Smooth muscle cell (in vitro differentiated cells): ENCODE measurements around the gene POLR1E. TPM values are rescaled to one million over a fixed set of nuclear protein-coding genes. Genes with fewer than 3 reads are reported as not detected.

ENCODE experiments used
- DNase-seq: peaks from one replicate; lab custom pipeline; 2025; ENCODE audit not compliant: unreplicated experiment; lab: John Stamatoyannopoulos, UW
- H2AFZ ChIP-seq: fragments of 200-600 bp; sonication (generic); 2 replicates; pipeline ENCODE4 v1.6.0; 2016; ENCODE audit warnings: antibody characterized with exemption, low read depth, mild to moderate bottlenecking
- H3F3A ChIP-seq: fragments of 200-600 bp; sonication (generic); 2 replicates; pipeline ENCODE4 v1.6.0; 2017; ENCODE audit warnings: antibody characterized with exemption, low read depth
- H3K27ac ChIP-seq: fragments of 200-600 bp; sonication (generic); 2 replicates; pipeline ENCODE4 v1.5.1; 2016; ENCODE audit warnings: low read depth, mild to moderate bottlenecking
- H3K27me3 ChIP-seq: fragments of 200-600 bp; sonication (generic); 2 replicates; pipeline ENCODE4 v1.6.1; 2016; ENCODE audit warnings: low read depth, mild to moderate bottlenecking
- H3K36me3 ChIP-seq: fragments of 200-600 bp; sonication (generic); 2 replicates; pipeline ENCODE4 v1.5.1; 2016; ENCODE audit warnings: low read depth
- H3K4me1 ChIP-seq: fragments of 200-600 bp; sonication (generic); 2 replicates; pipeline ENCODE4 v1.5.1; 2016; ENCODE audit warnings: low read depth
- H3K4me2 ChIP-seq: fragments of 200-600 bp; sonication (generic); 2 replicates; pipeline ENCODE4 v1.6.0; 2016; ENCODE audit warnings: mild to moderate bottlenecking
- H3K4me3 ChIP-seq: fragments of 200-600 bp; sonication (generic); 2 replicates; pipeline ENCODE4 v1.5.1; 2016; ENCODE audit warnings: mild to moderate bottlenecking
- H3K79me2 ChIP-seq: fragments of 200-600 bp; sonication (generic); 2 replicates; pipeline ENCODE4 v1.6.0; 2016; ENCODE audit warnings: low read depth, mild to moderate bottlenecking
- H3K9ac ChIP-seq: fragments of 200-600 bp; sonication (generic); 2 replicates; pipeline ENCODE4 v1.6.0; 2016; ENCODE audit warnings: low read depth
- H3K9me3 ChIP-seq: fragments of 200-600 bp; sonication (generic); replicated peaks from 2 replicates; pipeline ENCODE4 v1.5.1; 2016; ENCODE audit warnings: low read depth
- H4K20me1 ChIP-seq: fragments of 200-600 bp; sonication (generic); 2 replicates; pipeline ENCODE4 v1.6.0; 2016; ENCODE audit warnings: low read depth
- WGBS: methylation state at CpG from one replicate; pipeline ENCODE4 v1.1.7; 2016; ENCODE audit warnings: low lambda C conversion rate; 5-methylcytosine and 5-hydroxymethylcytosine counted together
- polyA plus RNA-seq: library from polyadenylated mRNA; unstranded; fragments of >200 nt; fragmentation: Nextera tagmentation; extraction: Ambion mirVana; gene quantifications from 2 replicates; pipeline ENCODE4 v1.2.1, GENCODE V29; 2016
- total RNA-seq: library from RNA; depleted of rRNA; stranded (reverse); fragments of >200 nt; gene quantifications from 2 replicates; pipeline ENCODE4 v1.2.3, GENCODE V29; 2014
- TF ChIP-seq, protein P1 (sequence below): fragments of 200-600 bp; sonication (generic); IDR thresholded peaks from 2 replicates; pipeline ENCODE4 v1.5.1; 2017; ENCODE audit warnings: borderline replicate concordance, mild to moderate bottlenecking, antibody characterized with exemption; ENCODE audit not compliant: insufficient read depth, poor library complexity, severe bottlenecking

The POLR1E gene
- total and polyA plus RNA-seq, 2 experiments from 2014 or later = 10.9 to 12.6 TPM

DNA sequence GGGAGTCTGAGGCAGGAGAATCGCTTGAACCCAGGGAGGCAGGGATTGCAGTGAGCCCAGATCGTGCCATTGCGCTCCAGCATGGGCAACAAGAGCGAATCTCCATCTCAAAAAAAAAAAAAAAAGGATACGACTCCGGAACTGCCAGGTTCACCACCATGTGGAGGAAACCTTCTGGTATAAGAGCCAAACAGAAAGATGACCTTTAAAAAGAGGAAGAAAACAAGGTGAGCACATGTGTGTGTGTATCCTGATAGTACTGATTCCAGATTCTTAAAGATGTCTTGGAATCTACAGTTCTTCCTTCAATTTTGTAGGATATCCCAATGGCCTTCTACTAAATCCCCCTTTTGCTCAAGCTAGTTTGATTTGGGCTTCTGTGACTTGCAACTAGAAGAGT lies 56.7 kb downstream of the POLR1E start:
- Histone ChIP-seq H4K20me1 (no peaks in the 10 kb centered on the region), H3K36me3 (no peaks in the 10 kb centered on the region), H3F3A (no peaks in the 10 kb centered on the region), H3K4me1 (no peaks in the 10 kb centered on the region), H2AFZ (no peak overlapping the region), H3K27me3 (no peaks in the 10 kb centered on the region), H3K9ac (no peak overlapping the region), H3K27ac (no peak overlapping the region), H3K79me2 (peaks cover 4% of the 10 kb centered on the region), H3K4me3 (no peak overlapping the region), H3K9me3 (no peaks in the 10 kb centered on the region), H3K4me2 (no peak overlapping the region)
- DNase-seq = no peak
- WGBS = 99% methylated on average over 6 of the region's 6 CpGs
- TF ChIP-seq, protein P1, sequence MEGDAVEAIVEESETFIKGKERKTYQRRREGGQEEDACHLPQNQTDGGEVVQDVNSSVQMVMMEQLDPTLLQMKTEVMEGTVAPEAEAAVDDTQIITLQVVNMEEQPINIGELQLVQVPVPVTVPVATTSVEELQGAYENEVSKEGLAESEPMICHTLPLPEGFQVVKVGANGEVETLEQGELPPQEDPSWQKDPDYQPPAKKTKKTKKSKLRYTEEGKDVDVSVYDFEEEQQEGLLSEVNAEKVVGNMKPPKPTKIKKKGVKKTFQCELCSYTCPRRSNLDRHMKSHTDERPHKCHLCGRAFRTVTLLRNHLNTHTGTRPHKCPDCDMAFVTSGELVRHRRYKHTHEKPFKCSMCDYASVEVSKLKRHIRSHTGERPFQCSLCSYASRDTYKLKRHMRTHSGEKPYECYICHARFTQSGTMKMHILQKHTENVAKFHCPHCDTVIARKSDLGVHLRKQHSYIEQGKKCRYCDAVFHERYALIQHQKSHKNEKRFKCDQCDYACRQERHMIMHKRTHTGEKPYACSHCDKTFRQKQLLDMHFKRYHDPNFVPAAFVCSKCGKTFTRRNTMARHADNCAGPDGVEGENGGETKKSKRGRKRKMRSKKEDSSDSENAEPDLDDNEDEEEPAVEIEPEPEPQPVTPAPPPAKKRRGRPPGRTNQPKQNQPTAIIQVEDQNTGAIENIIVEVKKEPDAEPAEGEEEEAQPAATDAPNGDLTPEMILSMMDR = no peak

DNA sequence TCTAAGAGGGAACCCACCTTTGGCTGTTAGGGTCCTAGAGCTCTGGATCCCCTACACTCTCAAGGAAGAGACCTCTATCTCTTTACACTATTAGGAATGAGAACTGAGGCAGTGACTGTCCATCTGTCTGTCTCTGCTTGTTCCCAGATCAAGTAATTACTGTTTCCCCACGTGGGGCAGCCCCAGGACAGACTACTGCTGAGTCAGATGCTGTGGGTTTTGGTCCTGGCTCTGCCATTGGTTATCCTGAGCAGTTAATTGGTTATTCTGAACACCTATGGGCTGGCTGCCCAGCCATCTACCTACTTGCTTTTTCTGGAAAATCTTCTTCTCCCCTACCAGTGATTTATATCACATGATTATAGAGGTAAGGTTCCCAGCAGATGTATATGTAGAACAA lies 57.1 kb downstream of the POLR1E start:
- Histone ChIP-seq H3K4me3 (no peak overlapping the region), H3F3A (no peaks in the 10 kb centered on the region), H3K4me2 (no peak overlapping the region), H3K79me2 (peaks cover 4% of the 10 kb centered on the region), H4K20me1 (no peaks in the 10 kb centered on the region), H3K9me3 (no peaks in the 10 kb centered on the region), H3K4me1 (no peaks in the 10 kb centered on the region), H3K27ac (no peak overlapping the region), H3K36me3 (no peaks in the 10 kb centered on the region), H3K9ac (no peak overlapping the region), H3K27me3 (no peaks in the 10 kb centered on the region), H2AFZ (no peak overlapping the region)
- TF ChIP-seq, protein P1 = no peak
- WGBS = 44% methylated on average over 1 of the region's 1 CpG
- DNase-seq = no peak

DNA sequence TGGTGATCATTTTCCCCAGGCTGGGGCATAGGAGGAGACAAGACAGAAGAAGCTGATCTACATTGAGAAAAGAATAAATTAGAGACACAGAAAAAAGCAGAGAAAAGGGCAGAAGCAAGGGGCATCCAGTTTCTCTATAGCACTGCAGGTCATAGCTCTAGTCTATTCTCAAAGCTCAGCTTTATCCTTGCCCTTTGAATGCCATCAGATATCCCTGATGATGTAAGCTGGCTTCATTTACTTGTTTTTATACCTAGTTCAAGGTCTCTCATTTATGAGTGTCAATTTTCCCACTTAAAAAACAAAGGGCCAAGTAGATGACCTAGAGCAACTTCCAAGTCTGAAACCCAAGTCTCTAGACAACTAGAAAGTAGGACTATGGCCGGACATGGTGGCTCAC lies 57.7 kb downstream of the POLR1E start:
- no peak for DNase-seq
- WGBS = 97% methylated on average over 1 of the region's 1 CpG
- no peaks in the 10 kb centered on the region for H3K4me1 ChIP-seq

DNA sequence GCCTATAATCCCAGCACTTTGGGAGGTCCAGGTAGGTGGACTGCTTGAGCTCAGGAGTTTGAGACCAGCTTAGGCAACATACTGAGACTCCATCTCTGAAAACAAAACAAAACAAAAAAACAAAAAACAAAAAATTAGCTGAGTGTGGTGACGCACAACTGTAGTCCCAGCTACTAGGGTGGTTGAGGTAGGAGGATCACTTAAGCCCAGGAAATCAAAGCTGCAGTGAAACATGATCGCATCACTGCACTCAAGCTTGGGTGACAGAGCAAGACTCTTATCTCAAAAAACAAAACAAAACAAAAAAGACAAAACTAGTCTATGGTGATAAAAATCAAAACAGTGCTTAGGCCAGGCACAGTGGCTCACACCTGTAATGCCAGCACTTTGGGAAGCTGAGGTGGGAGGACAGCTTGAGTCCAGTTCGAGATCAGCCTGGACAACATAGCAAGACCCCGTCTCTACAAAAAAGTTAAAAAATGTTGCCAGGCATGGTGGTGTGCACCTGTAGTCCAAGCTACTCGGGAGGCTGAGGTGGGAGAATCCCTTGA lies 61.7 kb downstream of the POLR1E start:
- TF ChIP-seq, protein P1 = no peak
- Histone ChIP-seq H3K4me2 (no peak overlapping the region), H3K27ac (no peak overlapping the region), H3K4me1 (no peaks in the 10 kb centered on the region), H3K4me3 (no peak overlapping the region), H3K79me2 (peaks cover 4% of the 10 kb centered on the region), H3K9ac (no peak overlapping the region), H3K9me3 (no peaks in the 10 kb centered on the region), H3K36me3 (no peaks in the 10 kb centered on the region), H3K27me3 (no peaks in the 10 kb centered on the region), H3F3A (no peaks in the 10 kb centered on the region), H2AFZ (no peak overlapping the region), H4K20me1 (peaks cover 26% of the 10 kb centered on the region)
- no peak for DNase-seq
- WGBS = 90% methylated on average over 5 of the region's 5 CpGs

More for the DNA sequence above, 57.7 kb downstream of the POLR1E start:
- Histone ChIP-seq H4K20me1 (no peaks in the 10 kb centered on the region), H3K79me2 (peaks cover 4% of the 10 kb centered on the region), H3K4me2 (no peak overlapping the region), H3K9me3 (no peaks in the 10 kb centered on the region), H2AFZ (no peak overlapping the region), H3K36me3 (no peaks in the 10 kb centered on the region), H3K27ac (no peak overlapping the region), H3K4me3 (no peak overlapping the region), H3F3A (no peaks in the 10 kb centered on the region), H3K9ac (no peak overlapping the region), H3K27me3 (no peaks in the 10 kb centered on the region)
- TF ChIP-seq, protein P1 = no peak
